AG08395 (cell line): ENCODE measurements around the gene TSPAN4.

Experiments
- DNase-seq: peaks from one replicate; pipeline ENCODE4 v3.0.0; 2012; ENCODE audit warnings: mixed read lengths, low spot score

Gene TSPAN4

DNA sequence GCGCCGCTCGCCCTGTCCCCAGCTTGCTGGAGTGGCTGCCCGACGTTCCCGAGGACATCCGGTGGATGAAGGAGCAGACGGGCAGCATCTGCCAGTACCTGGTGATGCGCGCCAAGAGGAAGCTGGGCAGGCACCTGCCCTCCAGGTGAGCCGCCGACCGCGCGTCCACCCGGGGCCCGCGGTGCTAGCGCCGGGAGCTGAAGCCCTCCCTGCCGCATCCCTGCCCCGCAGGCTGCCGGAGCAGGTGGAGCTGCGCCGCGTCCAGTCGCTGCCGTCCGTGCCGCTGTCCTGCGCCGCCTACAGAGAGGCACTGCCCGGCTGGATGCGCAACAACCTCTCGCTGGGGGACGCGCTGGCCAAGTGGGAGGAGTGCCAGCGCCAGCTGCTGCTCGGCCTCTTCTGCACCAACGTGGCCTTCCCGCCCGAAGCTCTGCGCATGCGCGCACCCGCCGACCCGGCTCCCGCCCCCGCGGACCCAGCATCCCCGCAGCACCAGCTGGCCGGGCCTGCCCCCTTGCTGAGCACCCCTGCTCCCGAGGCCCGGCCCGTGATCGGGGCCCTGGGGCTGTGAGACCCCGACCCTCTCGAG lies 18.3 kb upstream of the TSPAN4 start:
- no peak for DNase-seq

DNA sequence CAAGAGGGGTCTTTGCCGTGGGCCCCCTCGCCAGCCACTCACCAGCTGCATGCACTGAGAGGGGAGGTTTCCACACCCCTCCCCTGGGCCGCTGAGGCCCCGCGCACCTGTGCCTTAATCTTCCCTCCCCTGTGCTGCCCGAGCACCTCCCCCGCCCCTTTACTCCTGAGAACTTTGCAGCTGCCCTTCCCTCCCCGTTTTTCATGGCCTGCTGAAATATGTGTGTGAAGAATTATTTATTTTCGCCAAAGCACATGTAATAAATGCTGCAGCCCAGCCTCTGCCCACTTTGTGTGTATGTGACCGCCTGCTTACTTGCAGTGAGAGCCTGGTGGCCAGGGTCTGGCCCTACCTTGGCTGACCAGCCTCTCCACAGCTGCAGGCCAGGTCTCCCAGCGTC lies 17.7 kb upstream of the TSPAN4 start:
- no peak for DNase-seq

DNA sequence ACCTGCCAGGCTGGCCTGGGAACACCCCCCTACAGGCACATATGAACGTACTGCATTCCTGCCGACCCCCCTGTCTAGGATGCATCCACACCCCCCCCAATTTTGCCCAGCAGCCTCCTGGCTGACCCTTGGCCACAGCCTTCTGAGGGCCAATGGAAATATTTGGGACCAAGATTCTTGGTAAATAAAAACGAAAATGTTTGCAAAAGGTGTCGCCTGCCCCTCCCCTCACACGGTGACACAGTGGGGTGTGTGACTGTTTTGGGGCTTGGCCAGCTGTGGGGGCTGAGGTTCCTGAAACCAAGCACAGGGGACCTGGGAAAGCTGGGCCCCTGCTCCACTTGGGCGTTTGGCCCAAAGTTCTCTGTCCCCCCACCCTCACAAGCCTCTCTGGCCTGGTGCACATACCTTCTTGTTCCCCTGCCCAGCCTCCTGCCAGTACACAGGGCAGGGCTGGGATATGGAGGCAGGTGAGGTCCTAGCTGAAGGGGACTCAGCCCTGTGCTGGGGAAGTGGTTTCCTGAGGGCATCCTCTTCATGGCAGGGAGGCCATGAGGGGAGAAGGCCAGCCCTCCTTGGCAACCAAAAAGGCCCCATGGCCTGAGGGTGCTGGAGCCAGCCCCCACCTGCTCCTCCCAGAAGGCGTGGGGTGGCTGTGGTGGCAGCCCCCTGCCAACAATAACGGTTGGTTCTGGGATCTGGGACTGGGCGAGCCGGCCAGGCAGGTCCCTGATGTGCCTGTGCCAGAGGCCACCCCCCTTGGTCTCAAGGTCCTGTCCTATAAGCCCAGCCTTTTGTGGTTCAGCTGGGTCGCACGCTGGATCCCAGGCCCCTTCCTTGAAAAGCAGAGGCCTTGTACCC lies 17.1 kb upstream of the TSPAN4 start:
- no peak for DNase-seq

DNA sequence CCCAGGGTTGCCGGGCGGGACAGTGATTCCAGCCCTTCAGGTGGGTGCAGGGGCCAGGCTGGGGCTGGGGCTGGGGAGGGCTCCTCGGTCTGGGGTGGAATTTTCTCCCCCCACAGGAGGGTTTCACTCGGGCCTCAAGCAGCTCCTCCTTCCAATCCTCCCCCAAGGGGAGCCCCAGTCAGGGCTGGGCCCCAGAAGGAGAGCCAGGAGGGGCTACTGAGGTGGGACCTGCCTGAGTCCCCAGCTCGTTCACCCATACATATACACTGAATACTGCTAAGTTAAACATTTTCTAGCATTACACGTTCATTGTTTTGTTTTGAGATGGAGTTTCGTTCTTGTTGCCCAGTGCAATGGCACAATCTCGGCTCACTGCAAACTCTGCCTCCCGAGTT lies 16.4 kb upstream of the TSPAN4 start:
- DNase-seq, result no peak

DNA sequence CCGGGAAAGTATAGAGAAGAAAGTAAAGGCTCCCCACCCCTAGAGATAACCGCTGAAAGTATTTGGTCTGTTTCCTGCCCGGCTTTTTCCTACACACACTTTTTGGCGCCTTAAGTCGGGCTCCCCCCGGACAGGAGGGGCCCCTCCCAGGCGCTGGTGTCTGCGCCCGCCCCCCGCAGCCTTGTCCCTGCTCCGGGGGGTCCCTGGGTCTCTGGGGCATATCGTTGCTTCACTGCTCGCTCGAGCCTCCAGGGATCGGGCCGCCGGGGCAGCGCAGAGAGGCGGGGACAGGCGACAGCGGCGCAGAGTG lies 15.9 kb upstream of the TSPAN4 start:
- no peak for DNase-seq

DNA sequence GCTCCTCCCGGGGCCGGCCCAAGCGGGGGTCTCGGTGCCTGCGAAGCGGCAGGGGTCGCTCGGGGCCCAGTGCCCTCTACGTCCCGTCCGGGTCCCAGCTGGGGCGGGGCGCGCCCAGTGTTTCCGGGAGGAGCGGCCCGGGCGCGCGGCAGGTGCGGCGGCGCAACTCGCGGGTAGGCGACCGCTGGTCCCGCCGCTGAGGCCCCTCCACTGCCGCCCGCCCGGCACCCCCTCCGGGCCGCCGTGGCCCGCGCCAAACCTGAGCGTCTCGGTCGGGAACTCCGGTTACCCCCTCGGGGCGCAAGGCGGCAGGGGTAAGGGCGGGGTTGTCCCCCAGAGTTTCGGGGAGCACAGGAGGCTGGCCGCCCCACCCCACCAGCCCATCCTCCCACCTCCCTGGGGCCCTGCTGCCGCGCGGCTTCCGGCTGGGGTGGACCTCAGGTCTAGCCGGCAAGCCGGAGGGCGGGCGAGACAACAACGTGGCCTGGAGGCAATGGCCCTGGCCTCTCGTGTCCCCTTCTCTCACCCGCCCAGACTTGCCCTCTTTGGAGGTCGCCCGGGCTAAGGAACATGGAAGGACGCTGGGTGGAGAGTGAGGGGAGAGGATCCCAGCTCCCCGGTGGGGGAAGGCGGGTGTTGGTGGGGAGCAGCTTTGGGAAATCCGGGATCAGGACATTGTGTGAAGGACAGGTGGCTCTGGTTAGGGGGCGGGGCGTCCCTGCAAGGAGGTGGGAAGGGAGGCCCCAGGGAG lies 15.3 kb upstream of the TSPAN4 start:
- DNase-seq, result no peak

DNA sequence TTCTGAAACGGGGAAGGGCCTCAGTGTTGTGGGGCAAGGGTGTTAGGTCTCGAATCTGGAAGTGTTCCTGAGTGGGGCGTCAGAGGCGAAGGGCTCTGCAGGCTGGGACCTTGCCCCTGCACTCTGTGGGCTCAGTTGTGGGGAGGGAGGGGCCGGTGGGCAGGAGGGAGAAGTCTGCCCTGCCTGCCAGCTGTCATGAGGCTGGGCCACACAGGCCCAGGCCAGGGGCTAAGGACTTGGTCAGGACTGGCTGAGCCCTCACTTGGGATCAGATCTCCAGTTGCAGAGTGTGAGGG lies 14.8 kb upstream of the TSPAN4 start, which contains the start of gene CRACR2B:
TSS of gene CRACR2B (plus strand) at position 23 of the 296 bp plus-strand sequence. CDS start 689 bp downstream, outside the sequence.
- DNase-seq, result no peak

DNA sequence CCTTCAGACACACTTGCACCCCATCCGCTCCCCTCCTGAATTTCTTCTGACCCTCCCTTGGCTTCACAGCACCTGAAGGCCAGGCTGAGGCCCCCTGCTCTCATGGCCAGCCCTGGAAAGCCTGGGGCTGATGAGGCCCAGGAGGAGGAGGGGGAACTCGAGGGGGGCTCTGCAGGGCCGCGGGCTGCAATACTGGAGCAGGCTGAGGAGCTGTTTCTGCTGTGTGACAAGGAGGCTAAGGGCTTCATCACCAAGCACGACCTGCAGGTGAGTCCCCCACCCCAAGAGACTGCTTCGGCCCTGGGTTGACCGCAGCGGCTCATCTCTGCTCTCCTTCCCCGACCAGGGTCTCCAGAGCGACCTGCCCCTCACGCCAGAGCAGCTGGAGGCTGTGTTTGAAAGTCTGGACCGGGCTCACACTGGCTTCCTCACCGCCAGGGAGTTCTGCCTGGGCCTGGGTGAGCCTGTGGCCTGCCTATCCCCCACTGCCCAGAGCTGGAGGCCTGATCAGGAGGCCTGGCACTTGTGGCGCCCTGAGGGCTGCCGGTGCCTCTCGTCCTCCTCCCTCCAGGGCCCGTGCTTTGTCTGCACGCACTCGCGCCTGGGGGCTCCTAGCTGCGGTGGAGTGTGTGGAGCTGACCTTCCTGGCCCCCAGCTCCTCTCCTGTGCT lies 14.0 kb upstream of the TSPAN4 start:
- no peak for DNase-seq

DNA sequence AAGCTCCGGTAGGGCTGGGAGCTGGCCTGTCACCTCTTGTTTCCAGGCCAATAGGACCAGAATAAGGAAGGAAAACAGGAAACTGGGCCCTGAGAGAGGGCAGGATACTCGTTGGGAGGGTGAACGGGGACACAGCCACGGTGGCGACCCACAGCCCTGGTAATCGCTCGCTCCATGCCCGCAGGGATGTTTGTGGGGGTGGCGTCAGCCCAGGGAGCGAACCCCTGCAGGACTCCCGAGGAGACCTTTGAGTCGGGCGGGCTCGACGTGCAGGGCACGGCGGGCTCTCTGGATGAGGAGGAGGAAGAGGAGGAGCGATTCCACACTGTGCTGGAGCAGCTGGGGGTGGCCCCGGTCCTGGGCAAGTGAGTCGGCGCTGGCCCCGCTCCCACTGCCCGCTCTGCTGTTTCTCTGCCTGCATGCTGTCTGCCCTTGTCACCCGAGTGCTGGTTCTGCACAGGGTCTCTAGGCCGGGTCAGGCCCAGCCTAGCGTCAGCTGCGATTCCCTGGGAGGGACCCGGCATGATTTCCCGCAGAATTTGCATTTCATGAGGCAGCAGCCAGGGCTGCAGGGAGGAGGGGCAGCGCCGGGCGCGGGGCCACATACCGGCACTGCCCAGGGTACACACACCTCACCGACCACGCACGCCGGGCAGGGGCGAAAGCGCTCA lies 13.3 kb upstream of the TSPAN4 start:
- no peak for DNase-seq

DNA sequence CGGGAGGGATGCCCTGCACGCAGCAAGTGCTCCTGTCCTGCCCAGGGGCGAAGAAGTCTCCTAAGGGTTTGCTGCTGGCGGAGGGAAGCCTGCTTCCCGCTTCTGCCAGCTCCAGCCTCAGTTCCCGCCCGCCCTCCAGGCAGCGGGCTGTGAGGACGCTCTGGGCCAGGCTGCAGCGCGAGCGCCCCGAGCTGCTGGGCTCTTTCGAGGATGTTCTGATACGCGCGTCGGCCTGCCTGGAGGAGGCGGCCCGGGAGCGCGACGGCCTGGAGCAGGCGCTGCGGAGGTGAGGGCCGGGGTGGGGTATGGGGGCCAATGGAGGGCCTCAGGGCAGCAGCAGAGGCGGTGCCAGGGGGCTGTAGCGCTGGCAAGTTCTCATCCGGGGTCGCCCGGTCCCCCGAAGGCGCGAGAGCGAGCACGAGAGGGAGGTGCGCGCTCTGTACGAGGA lies 12.8 kb upstream of the TSPAN4 start:
- DNase-seq, result no peak

DNA sequence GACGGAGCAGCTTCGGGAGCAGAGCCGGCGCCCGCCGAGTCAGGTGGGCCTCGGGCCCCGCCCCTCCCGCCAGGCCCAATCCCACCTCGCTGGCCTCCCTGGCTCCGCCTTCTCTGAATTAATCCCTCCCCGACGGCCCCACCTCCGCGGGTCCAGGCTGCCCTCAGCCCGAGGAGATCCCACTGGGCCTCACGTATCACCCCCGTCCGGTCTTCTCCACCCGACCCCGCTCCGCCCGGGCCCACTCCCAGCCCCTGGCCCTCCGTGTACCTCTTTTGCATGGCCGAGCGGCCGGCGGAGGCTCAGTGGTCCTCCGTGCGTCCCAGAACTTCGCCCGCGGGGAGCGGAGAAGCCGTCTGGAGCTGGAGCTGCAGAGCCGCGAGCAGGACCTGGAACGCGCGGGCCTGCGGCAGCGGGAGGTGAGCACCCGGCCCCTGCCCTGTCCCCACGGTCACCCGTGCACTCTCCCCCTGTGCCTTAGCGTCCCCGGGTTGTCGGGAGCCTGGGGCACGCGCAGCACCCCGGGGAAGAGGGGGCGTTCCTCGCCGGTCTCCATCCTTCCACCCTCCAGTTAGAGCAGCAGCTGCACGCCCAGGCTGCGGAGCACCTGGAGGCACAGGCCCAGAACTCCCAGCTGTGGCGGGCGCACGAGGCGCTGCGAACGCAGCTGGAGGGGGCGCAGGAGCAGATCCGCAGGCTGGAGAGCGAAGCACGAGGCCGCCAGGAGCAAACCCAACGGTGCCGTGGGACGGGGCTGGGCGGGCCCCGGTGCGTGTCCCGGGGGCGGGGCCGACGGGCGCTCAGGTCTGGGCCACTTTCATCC lies 12.1 kb upstream of the TSPAN4 start:
- DNase-seq, result peak; percentile 68

DNA sequence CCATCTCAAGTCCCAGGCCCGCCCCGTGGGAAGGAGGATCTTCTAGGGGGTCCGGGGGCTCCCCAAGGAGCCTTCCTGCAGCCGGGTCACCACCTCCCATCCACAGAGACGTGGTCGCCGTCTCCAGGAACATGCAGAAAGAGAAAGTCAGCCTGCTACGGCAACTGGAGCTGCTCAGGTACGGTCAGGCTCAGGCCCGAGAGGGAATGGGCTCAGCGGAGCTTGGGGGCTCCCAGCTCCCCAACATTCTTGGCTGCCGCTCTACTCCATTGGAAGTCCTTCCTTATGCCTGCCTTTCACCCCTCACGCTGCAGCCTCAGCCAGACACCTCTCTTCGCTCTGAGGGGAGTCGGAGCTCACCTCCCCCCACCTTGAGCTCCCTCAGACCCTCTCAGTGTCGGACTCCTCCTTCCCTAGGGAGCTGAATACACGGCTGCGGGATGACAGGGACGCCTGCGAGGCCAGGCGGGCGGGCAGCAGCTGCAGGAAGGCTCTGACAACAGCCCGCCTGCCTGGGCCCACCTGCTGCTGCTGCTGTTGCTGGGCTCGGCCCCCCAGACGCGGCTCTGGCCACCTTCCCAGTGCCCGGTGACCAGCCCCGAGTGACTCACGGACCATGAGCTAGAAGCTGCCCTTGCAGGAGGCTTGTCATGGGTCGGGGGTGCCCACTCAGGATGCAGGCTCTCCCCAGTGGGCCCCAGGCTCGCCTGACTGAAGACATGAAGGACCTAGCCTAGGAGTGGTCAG lies 11.4 kb upstream of the TSPAN4 start:
- DNase-seq, result no peak

DNA sequence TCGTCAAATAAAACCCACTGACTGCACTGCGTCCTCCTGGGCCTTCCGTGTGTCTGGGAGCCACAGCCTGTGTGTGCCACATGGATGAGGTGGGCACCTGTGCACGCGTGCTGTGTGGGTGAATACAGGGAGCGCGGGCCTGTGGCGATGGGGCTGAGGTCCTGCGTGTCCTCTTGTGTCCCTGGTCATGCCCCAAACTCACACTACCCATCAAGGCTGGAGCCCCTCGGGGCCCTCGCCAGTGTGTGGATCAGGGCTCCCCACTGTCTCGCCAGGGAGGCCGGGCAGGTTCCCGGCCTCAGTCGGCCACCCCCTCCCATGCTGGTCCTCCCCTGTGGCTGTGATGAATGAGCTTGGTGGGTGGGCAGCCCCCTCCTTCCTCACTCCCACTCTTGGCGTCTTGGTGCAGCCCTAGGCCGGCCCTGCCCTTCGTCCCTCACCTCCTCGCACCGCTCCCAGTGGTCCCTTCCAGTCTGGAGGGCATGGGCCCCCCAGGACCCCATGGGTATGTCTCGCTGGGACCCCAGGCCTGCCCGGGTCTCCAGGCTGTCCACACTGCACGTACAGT lies 10.6 kb upstream of the TSPAN4 start:
- DNase-seq, result no peak

DNA sequence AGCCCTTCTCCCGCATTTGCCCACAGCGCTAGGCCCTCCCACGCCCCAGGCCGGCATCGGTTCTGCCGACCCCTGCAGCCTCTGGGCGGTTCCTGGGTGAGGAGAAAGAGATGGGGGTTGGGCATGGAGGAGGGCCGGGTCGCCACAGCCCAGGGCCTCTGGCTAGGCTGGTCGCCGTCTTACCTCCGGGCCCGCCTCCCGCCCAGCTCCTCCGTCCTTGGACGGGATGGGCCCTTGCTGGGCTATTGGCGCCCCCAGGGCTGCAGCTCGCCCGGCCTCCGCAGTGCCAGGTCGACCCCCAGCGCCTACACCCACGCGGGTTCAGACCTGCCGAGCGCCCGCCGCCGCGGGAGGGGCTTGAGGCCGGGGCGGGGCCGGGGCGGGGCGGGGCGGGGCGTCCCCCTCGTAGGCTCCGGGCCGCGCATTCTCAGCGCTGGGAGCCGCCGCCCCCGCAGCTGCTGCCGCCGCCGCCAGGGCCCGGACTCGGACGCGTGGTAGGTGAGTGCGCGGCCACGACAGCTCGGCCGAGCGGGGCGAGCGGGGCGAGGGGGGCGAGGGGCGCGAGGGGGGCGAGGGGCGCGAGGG lies 10.0 kb upstream of the TSPAN4 start, which contains the start of gene CD151:
TSS of gene CD151 (plus strand) at position 424 of the 585 bp plus-strand sequence. CDS start 3,118 bp downstream, outside the sequence.
- DNase-seq, result peak; percentile 76

DNA sequence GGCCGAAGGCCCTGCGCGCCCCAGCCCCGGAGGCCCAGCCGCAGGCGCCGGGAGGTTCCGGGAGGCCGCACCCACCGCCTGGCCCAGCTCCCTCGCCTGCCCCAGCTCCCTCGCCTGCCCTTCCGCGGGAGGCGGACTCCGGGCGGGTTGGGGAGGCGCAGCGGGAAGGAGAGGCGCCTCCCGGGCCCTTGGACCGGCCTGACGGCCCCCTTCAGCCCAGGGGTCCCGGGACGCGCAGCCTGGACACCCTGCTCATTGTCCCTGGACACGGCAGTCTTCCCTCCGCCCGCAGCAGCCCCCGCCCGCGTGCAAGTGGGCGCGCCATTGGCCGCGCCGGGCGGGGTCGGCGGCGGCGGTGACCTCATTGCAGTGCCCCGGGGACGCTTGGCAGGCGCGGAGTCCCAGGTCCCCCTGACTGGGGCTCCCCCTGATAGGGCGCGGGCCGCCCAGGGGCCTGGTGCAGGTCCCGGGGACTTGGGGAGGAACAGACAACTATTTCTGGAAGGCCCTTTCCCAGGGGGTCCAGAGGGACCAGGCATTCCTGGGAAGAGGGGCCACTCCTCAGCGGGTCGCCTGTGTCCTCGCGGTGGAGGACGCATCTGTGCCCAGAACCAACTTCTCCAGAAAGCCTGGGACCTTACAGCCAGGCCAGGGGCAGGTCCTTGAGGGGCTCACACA lies 9.4 kb upstream of the TSPAN4 start:
- peak; percentile 55 for DNase-seq

DNA sequence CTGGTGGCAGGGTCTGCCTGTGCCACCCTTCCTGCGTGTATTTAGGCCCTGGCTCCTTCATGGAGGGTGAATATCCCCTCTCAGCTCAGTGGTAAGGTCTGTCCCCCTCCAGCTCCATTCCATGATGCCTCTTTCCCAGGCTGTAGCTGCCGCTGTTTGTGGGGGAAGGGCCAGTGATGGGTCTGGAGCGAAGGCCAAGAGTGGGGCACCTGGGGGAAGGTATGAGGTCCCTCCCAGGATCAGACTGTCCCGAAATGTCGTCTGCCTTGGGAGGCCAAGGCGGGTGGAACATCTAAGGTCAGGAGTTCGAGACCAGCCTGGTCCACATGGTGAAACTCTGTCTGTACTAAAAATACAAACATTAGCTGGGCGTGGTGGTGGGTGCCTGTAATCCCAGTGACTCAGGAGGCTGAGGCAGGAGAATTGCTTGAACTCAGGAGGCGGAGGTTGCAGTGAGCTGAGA lies 8.8 kb upstream of the TSPAN4 start:
- DNase-seq, result no peak

DNA sequence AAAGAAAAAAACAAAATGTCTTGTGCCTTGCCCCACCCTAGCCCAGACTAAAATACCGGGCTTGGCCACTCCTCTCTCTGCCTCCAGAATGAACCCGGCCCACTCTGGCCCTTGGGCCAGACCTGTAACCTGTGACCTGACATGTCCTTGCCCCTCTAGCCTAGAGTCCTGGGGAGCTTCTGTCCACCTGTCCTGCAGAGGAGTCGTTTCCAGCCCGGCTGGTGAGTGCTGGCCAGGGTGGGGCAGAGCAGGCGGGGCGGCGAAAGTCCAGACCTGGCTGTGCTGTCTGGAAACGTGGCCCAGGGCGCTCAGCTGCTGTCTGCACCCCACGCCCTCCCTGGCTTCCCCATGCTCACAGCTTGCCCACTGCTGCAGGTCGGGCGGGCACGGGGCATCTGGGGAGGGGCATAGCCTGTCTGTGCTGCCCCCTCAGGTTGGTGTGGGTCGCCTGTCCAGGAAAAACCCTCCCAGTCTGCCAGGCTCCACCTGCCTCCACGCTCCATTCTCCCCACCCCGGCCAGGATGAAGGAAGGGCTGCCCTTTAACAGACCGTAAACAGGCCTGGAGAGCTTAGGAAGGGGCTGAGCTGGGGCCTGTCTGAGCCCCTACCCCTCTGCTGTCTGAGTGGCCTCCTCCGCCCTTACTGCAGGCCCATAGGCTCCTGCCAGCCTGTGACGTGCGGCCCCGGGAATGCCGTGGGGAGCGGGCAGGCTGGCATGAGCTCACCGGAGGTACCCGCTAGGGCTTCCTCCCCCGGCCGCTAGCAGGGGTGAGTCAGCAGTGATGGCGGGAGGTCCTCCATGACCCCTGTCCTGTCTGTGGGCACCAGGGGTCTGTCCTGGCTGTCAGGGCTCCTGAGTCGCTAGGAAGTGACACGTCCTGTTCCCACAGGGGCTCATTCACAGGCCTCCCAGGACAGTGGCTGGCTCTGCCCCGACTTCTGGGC lies 8.0 kb upstream of the TSPAN4 start:
- peak; percentile 68 for DNase-seq

DNA sequence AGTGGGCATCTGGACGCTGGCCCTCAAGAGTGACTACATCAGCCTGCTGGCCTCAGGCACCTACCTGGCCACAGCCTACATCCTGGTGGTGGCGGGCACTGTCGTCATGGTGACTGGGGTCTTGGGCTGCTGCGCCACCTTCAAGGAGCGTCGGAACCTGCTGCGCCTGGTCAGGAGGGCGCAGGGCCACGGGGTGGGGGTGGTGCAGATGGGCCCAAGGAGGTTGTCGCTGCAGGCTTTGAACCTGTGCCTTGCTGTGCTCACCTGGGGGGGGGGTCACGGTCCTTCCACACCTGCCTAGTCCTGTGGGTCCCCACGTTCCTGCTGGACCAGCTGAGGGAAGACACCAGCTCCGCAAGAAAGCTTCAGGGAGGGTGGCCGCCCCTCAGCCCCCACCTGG lies 6.4 kb upstream of the TSPAN4 start:
- DNase-seq, result no peak
